Iris pigment epithelial cell (primary cell): ENCODE measurements around the gene CACYBP.

ENCODE experiments used
- DNase-seq: peaks from one replicate; pipeline ENCODE4 v3.0.0-alpha.2; 2011; ENCODE audit warnings: low read depth

Gene CACYBP

GRCh38 chr1:174974711-174975119 lies 25.0 kb upstream of the CACYBP start:
- no peak for DNase-seq

GRCh38 chr1:174975764-174976163 lies 24.0 kb upstream of the CACYBP start:
- no peak for DNase-seq

DNA sequence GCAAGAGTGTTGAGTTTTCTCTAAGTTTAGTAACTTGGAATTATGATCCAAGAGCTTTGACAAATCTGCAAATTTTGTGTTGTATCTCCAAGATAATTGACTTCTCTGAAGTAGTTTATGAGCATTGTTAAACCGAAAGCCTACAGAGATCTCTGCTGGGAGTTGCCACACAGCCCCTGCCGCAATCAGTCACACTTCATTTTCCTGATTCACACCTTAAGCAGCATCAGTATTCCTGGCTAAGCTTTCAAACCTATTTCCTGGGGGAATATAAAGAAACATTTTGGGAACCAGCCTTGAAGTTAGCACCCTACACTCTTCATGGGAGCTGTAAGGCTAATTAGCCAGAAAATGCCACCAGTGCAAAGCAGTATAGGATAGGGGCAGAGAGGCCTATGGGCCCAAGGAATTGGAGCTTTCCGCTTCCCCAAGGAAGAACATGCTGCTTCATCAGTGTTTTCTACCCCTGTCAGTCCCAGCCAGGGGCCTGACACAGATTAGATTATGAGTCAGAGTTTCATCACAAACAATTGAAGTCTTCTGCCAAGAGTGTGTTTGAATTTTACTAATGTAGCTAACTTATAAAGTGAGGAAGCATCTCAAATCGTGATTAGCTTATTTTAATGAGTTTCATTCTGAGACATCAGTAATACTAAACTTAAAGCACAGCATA lies 23.2 kb upstream of the CACYBP start:
- DNase-seq: peak; percentile 85

GRCh38 chr1:174982971-174983689 lies 16.6 kb upstream of the CACYBP start:
- DNase-seq: peak; percentile 57

GRCh38 chr1:174984952-174985351 lies 14.8 kb upstream of the CACYBP start:
- no peak for DNase-seq

DNA sequence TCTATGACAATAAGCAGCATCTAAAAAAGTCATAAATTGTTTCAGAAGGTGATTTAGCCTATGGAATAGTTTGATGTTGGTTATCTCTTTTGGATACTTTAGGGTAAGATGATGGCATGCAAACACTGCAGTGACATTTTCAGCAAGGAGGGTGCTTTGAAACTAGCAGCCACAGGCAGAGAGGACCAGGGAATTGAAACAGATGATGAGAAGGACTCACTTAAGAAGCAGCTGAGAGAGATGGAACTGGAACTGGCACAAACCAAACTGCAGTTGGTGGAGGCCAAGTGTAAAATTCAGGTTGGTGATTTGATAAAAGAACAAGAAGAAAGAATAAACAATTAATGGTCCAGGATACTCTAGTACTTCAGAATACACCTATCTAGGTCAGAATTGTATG lies 11.2 kb upstream of the CACYBP start:
- no peak for DNase-seq

DNA sequence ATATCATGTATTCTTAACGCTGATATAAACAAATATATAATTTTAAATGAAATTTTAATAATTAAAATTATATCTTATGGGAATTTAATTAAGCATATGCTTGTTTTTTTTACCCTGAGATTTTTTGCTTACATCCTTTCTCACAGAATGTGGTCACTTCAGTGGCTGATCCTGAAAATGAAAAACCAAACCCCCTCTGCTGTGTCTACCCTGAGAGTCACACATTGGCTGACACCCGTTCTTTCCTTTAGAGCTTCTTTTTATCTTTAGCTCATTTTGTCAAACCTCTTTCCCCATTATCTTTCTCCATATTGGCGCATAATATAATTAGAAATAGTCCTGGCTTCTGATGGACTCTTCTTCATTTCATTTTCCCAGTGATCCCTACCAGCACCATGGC lies 10.8 kb upstream of the CACYBP start:
- DNase-seq: no peak

DNA sequence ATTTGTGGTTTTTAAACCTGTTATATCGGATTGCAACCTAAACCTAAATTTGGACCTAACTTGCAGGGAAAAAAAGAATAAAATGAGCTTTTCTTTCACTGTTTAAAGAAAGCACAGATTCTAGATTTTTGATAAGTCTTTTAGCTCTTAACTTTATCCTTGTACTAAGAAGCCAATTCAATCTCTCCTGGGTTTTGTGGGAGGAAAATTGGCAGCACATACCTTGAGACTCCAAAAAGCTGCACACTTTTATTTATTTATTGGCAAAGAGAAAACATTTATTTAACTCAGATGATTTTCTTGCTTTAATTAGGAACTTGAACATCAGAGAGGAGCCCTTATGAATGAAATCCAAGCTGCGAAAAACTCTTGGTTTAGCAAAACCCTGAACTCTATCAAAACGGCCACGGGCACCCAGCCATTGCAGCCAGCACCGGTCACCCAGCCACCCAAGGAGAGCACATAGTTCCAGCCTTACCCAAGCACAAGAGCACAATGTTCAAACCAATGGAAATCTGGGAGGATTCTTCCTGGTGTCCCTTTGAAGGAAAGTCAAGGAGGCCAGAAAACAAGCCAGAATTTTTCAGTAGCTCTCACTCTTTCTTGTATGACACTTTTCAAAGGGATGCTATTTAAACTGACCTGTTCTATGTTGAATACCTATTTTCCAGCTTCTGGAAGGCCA lies 10.1 kb upstream of the CACYBP start:
- DNase-seq: no peak

DNA sequence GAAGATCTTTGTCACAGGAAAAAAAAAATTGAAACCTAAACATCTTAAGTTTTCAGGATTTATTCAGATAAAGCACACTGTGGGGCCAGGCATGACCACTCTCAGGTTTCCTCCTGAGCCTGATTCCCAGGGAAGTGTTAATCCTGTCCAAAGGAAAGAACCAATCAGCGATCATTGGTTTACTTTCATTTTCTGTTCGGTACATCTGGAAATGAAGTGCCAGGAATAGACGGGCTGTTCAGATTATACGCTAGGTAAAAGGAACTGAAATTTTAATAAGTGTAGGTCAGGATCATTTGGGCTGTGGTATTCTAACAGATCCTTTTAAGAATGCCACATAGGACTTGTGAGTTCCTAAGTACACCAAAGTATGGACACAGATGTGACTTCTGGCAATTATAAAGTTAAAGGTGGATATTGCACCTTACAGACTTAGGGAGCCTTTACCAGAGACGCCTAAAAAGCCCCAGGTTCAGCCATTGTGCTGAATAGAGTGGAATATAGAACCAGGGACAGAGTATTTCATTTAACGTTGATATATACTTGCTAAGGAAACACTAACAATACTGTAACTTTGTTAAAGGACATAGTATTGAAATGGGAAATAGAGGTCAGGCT lies 9.3 kb upstream of the CACYBP start:
- DNase-seq: peak; percentile 39

DNA sequence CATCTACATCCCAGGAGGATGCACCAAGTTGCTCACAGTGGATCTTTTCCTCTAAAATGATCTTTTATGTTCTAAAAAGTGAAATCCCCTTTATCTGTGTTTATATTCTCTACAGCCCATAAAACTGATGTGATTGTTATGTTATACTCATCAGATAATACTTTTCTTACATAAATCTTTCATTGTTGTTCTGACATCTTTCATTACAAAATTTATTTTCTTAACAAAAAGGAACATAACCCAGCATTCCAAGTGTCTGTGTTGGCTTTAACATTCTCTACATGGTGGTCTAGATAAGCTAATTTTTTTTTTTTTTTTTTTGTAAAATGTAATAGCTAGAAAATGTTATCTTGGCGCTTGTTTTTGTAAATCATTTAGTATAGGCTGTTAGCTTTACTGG lies 8.3 kb upstream of the CACYBP start:
- no peak for DNase-seq

DNA sequence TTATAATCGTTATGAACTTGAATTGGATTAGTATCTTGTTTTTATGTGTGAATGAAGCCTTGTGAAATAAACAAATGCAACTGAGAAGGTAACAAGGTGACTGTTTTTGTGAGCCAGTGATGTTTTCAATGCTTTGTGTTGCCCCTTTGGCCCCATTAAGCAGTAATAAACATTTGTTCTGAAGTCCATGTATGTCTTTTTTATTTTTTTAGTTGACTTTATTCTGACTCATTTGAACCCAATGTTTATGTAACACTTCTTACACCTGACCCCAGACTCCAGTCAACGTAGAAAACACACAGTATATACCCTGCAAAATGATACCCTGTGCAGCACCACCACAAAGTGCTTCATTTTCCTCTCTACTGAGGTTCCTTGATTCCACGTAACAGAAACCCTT lies 4.6 kb upstream of the CACYBP start:
- peak; percentile 17 for DNase-seq

DNA sequence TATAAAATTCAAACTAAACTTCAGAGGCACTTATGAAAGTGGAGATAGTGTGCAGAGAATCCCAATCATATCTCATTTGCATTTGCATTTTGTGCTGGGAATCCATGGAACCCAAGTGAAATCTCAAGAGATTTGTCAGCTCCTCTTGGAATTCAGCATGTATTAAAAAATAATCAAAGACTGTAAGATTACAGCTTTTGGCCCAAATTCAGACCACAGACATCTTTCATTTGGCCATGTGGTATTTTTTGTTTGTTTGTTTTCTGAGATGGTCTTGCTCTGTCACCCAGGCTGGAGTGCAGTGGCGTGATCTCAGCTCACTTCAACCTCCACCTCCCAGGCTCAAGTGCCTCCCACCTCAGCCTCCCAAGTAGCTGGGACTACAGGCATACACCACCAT lies 3.8 kb upstream of the CACYBP start:
- DNase-seq: peak; percentile 67

DNA sequence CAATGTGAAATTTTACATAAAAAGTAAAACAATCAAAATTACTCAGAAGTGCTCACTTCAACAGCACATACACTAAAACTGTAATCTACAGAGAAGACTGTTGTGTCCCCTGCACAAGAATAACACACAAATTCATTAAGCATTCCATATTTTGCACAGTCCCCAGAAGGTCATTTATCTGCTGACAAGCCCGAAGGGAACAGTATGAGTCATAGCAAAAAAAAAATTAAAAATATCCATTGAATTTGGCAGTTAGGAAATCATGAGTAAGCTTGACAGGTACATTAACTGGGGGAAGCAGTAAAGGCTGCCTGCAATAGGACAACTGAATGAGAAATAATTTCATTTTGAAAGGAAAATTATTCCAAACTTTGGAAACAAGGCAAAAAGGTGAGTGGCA lies 3.3 kb upstream of the CACYBP start:
- DNase-seq: peak; percentile 56

DNA sequence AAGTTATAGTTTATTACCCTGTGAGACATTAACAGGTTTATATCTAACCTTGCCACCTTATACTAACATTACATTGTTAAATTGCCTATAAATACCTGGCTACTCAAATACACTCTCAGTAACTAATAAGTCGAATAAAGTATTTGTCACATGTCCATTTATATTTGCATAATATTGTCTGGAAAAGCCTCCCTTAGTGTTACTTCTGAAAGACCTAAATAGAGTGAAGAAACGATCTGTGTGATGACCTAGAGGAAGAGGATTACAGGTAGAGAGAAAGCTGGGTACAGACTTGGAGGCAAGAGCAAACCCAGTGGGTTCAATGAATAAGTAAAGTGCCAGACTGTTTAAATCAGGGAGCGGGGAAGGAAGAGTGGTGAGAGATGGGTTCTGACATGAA lies 2.7 kb upstream of the CACYBP start:
- no peak for DNase-seq

DNA sequence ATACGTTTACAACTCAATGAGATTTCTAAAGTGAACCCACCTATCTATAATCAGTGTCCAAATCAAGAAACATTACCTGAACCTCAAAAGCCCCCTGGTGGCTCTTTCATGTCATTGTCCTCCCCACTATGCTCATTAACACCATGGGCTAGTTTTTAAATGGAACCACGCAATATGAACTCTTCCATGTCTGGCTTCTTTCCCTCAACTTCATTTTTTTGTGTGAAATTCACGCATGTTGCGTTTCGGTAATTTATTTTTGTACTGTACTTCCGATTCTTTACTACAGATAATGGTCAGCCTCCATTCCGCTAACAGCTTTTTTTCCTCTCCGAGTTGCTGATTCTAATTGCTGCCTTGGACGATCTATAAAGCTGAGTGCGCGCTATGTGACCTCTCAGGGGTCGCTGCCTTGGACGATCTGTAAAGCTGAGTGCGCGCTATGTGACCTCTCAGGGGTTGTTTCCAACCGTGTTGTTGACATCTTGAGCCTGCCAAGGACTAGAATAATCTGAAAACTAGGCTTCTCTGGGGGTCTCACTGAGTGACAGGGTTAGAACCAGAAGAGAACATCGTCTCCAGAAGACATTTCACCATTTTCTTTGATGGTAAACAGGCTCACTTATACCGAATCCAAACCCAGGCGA lies 1.1 kb upstream of the CACYBP start:
- DNase-seq: peak; percentile 50

DNA sequence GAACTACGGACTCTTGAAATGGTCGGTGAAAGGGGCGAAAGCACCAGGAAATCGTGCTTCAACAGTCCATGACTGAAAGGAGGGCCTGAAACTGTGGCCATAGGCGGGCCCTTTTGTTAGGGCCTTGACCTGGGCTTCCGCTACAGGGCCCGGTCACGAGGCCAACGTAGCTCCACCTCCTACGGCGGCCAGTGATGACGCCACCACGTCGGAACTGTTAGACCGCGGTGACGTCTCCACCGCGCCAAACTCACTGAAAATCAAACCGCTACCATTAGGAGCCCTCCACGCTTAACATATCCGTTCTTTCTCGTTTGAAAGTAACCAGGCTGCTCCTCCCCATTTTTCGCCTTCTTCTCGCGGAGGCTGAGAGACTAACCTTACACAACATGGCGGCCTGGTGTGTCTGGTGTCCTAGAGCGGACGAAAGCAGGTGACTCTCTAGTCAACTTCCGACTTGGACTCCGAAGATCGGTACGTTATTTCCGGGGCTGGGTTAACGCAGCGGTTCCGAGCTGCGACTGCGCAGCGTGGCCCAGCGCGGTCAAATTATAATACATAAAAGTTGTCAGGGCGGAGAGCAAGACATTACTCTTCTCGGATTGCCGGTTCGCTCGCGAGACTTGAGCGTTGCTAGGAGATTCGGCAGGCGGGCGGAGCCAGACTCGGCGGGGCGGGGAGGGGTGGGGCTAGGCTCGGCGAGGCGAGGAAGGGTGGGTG lies 371 bp upstream of the CACYBP start:
- peak; percentile 99 for DNase-seq

DNA sequence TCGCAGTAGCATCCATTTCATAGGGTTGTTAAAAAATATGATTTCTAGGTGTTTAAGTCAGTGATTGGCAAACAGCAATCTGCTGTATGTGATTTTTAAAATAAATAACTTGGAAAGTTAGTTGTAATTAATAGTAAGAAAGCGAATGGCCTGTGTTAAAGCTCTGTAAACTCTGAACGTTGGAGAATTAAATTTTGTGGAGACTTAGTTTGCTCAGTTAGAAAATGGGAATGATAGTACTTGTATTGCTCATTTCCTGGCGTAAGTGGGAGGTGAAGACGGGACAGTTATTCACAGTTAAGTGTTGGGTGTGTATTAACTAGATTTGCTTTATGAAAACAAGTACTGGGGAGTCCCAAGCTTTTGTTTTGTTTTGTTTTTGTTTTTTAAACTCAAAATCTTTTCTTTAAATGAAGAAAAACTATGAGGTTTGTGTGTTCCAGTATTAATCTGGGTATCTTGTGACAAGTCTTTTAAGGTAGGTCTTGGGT lies 995 bp downstream of the CACYBP start:
- DNase-seq: peak; percentile 24

GRCh38 chr1:175002910-175003517 lies 3.3 kb downstream of the CACYBP start:
- DNase-seq: no peak

DNA sequence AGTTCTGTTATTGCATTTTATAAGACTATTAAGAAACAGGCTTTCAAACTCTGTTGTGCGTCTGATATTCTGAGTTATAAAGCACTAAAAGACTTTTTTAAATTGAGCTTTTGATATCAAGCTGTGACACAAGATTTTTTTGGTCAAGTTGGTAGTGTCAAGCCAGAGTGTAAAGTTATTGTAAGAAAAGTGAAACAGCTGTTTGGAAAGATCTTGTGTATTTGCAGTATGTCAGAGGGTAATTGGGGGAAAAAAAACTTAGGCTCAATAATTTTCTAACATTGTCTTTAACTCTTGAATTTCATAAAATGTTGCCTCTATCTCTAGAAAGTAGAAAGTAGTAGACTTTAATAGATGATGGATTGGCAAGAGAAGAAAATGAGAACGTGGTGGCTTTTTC lies 3.8 kb downstream of the CACYBP start:
- DNase-seq: no peak

- DNase-seq: peak; percentile 53
These were observed 5.5 kb downstream of the CACYBP start for GRCh38 chr1:175005085-175005783.
